ENCODE data around the gene CLDN6. TPM values are rescaled to one million over a fixed set of nuclear protein-coding genes. Genes with fewer than 3 reads are reported as not detected.

Gene CLDN6
- total and polyA plus RNA-seq, 9 of the 15 experiments (the other 6 are each of a cell fraction or from before 2014, with no cell fraction given): 0.22 to 0.75 (median 0.38) TPM; not detected in 3

DNA sequence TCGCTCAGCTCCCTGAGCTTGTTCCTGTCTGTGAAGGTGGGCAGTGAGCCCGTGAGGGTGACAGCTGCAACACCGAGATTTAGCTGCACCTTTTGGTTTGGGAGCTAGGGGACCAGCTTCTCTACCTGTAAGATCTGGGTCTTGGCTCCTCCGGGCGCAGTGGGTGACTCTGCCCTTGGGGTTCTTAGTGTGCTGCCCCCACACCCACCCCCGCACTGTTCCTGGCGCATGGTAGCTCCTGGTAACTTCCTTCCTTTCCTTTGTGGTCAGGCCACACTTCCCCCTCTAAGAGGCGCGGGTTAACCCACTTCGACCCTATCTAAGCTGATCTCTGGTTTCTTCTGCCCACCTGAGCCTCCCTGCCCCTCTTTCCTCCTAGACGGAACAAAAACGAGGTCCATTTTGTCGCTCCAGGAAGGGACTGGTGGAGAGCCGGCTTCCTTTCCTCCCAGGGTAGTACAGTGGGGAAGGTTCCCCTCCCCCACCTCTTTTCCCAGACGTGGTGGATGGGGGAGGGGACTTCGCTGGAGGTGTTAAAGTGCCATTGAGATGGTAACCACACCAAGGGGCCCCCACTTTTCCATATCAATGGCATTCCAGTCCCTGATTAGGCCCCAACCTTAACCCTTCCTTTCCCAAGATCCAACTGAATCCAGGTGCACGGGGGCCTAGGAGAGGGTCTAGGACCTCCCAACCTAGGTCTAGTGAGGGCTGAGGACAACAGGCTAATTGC is 9.9 kb downstream of the CLDN6 start (continued):
- TF ChIP-seq, protein P1, sequence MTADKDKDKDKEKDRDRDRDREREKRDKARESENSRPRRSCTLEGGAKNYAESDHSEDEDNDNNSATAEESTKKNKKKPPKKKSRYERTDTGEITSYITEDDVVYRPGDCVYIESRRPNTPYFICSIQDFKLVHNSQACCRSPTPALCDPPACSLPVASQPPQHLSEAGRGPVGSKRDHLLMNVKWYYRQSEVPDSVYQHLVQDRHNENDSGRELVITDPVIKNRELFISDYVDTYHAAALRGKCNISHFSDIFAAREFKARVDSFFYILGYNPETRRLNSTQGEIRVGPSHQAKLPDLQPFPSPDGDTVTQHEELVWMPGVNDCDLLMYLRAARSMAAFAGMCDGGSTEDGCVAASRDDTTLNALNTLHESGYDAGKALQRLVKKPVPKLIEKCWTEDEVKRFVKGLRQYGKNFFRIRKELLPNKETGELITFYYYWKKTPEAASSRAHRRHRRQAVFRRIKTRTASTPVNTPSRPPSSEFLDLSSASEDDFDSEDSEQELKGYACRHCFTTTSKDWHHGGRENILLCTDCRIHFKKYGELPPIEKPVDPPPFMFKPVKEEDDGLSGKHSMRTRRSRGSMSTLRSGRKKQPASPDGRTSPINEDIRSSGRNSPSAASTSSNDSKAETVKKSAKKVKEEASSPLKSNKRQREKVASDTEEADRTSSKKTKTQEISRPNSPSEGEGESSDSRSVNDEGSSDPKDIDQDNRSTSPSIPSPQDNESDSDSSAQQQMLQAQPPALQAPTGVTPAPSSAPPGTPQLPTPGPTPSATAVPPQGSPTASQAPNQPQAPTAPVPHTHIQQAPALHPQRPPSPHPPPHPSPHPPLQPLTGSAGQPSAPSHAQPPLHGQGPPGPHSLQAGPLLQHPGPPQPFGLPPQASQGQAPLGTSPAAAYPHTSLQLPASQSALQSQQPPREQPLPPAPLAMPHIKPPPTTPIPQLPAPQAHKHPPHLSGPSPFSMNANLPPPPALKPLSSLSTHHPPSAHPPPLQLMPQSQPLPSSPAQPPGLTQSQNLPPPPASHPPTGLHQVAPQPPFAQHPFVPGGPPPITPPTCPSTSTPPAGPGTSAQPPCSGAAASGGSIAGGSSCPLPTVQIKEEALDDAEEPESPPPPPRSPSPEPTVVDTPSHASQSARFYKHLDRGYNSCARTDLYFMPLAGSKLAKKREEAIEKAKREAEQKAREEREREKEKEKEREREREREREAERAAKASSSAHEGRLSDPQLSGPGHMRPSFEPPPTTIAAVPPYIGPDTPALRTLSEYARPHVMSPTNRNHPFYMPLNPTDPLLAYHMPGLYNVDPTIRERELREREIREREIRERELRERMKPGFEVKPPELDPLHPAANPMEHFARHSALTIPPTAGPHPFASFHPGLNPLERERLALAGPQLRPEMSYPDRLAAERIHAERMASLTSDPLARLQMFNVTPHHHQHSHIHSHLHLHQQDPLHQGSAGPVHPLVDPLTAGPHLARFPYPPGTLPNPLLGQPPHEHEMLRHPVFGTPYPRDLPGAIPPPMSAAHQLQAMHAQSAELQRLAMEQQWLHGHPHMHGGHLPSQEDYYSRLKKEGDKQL (CRISPR knock-in tag; IDR thresholded peaks at IDR 0.05; ENCODE audit: borderline replicate concordance): no peak
- TF ChIP-seq, protein P2, sequence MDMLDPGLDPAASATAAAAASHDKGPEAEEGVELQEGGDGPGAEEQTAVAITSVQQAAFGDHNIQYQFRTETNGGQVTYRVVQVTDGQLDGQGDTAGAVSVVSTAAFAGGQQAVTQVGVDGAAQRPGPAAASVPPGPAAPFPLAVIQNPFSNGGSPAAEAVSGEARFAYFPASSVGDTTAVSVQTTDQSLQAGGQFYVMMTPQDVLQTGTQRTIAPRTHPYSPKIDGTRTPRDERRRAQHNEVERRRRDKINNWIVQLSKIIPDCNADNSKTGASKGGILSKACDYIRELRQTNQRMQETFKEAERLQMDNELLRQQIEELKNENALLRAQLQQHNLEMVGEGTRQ (CRISPR knock-in tag; IDR thresholded peaks at IDR 0.05): no peak
- TF ChIP-seq CTBP1 (IDR thresholded peaks at IDR 0.05; ENCODE audit: borderline replicate concordance) (peak; percentile 73), C11orf30 (IDR thresholded peaks at IDR 0.05; ENCODE audit: low read depth) (no peak), RBM14 (IDR thresholded peaks at IDR 0.05; ENCODE audit: borderline replicate concordance, insufficient read depth, low read depth, low read length) (no peak), TRIM24 (IDR thresholded peaks at IDR 0.05) (peak; percentile 54 to 89; a peak in 3 of 4 replicates), TEAD1 (CRISPR knock-in tag; IDR thresholded peaks at IDR 0.05) (no peak), OTX1 (CRISPR knock-in tag; IDR thresholded peaks at IDR 0.05) (no peak), ZBTB17 (CRISPR knock-in tag; IDR thresholded peaks at IDR 0.05) (no peak), MTA3 (IDR thresholded peaks at IDR 0.05; ENCODE audit: borderline replicate concordance) (peak; percentile 82), RBM34 (IDR thresholded peaks at IDR 0.05; ENCODE audit: borderline replicate concordance, insufficient read depth, low read length) (no peak), ZNF644 (tag; IDR thresholded peaks at IDR 0.05; ENCODE audit: low read depth) (no peak), NFE2L1 (tag; IDR thresholded peaks at IDR 0.05; ENCODE audit: borderline replicate concordance, low read depth) (no peak), RFX1 (IDR thresholded peaks at IDR 0.05) (no peak; the same call in 1 of the 2 replicates), TCF7 (IDR thresholded peaks at IDR 0.05; ENCODE audit: borderline replicate concordance) (no peak), ZNF140 (CRISPR knock-in tag; IDR thresholded peaks at IDR 0.05) (no peak)
- TF ChIP-seq, protein P3, sequence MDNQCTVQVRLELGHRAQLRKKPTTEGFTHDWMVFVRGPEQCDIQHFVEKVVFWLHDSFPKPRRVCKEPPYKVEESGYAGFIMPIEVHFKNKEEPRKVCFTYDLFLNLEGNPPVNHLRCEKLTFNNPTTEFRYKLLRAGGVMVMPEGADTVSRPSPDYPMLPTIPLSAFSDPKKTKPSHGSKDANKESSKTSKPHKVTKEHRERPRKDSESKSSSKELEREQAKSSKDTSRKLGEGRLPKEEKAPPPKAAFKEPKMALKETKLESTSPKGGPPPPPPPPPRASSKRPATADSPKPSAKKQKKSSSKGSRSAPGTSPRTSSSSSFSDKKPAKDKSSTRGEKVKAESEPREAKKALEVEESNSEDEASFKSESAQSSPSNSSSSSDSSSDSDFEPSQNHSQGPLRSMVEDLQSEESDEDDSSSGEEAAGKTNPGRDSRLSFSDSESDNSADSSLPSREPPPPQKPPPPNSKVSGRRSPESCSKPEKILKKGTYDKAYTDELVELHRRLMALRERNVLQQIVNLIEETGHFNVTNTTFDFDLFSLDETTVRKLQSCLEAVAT (IDR thresholded peaks at IDR 0.05): peak; percentile 57 to 68; a peak in 2 of 4 replicates
- TF ChIP-seq, protein P4, sequence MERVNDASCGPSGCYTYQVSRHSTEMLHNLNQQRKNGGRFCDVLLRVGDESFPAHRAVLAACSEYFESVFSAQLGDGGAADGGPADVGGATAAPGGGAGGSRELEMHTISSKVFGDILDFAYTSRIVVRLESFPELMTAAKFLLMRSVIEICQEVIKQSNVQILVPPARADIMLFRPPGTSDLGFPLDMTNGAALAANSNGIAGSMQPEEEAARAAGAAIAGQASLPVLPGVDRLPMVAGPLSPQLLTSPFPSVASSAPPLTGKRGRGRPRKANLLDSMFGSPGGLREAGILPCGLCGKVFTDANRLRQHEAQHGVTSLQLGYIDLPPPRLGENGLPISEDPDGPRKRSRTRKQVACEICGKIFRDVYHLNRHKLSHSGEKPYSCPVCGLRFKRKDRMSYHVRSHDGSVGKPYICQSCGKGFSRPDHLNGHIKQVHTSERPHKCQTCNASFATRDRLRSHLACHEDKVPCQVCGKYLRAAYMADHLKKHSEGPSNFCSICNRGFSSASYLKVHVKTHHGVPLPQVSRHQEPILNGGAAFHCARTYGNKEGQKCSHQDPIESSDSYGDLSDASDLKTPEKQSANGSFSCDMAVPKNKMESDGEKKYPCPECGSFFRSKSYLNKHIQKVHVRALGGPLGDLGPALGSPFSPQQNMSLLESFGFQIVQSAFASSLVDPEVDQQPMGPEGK (CRISPR knock-in tag; IDR thresholded peaks at IDR 0.05; ENCODE audit: borderline replicate concordance): no peak

Measured in K562 (cell line).